Tibial nerve (tissue), 4 donors: Measurements from ENCODE around the gene GNL1.

Experiments used
- CTCF ChIP-seq, 5 experiments: fragments of 200-600 bp in 3 of 5; fragments of 450-650 bp in 2 of 5; sonication (generic) in 3 of 5; IDR thresholded peaks; one replicate each; pipeline ENCODE4 v1.5.1; 2016 to 2019; ENCODE audit warnings: antibody characterized with exemption in 5 of 5, mild to moderate bottlenecking in 3 of 5, moderate library complexity in 2 of 5
- EP300 ChIP-seq, 2 donors: sonication (generic); formaldehyde crosslinking; IDR thresholded peaks; one replicate each; pipeline ENCODE4 v1.6.1; 2017; ENCODE audit warnings: antibody characterized with exemption in 2 of 2, mild to moderate bottlenecking in 1 of 2
- POLR2A ChIP-seq, 2 donors: fragments of 450-650 bp; IDR thresholded peaks; one replicate each; pipeline ENCODE4 v1.6.1; 2017; ENCODE audit warnings: antibody characterized with exemption in 2 of 2, mild to moderate bottlenecking in 2 of 2, moderate library complexity in 2 of 2

GRCh38 chr6:30600451-30600961 lies 44.2 kb upstream of the GNL1 start:
- TF ChIP-seq CTCF (IDR thresholded peaks at IDR 0.05) (no peak), EP300 (IDR thresholded peaks at IDR 0.05) (peak in 1 of 2 donors; percentile 25), POLR2A (IDR thresholded peaks at IDR 0.05) (peak in 1 of 2 donors; percentile 8)
